RCC 7860 (cell line): Measurements from ENCODE around the gene RARG.

Experiments
- DNase-seq: peaks from one replicate; pipeline ENCODE4 v3.0.0-alpha.2; 2015; ENCODE audit warnings: low spot score
- FAIRE-seq: peaks from 2 replicates; lab custom pipeline; 2012; peaks lifted over from hg19 to GRCh38; lab: Jason Lieb, UNC

The RARG gene

GRCh38 chr12:53245286-53245685 lies 13.3 kb upstream of the RARG start:
- DNase-seq (no peak), FAIRE-seq (no peak)

- FAIRE-seq (no peak), DNase-seq (no peak)
Measured at GRCh38 chr12:53244337-53244736, 12.3 kb upstream of the RARG start.

GRCh38 chr12:53241623-53242412 lies 9.8 kb upstream of the RARG start:
- FAIRE-seq (no peak), DNase-seq (no peak)

- FAIRE-seq (no peak), DNase-seq (no peak)
Measured at GRCh38 chr12:53239643-53240258, 7.7 kb upstream of the RARG start.

DNA sequence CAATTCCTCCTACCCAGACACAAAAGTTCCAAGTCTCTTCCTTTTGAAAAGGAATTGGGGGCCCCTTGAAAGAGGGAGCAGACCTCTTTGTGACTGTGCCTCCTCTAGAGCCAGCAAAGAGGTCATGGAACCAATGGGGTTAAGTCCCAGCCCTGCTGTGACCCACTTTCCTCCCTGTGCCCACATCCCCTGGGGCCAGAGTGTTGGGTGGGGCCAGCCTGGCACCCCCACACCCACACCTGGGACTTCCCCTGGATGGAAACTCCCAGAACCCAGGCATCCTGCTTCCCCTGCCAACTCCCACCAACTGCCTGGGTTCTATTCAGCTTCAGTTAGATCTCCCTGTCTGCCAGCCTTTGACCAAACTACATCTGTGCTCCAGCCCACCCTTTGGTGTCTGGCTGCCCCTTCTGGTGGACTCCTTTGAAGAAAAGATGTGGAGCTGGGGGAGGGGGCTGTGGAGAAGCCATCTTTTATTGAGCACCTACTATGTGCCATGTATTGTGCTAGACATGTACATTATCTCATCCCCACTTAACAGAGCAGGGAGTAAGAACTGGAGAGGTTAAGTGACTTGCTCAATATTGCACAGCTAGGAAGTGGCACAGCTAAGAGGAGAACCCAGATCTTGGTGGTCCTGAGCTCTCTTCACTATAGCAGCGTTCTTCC lies 4.6 kb upstream of the RARG start:
- DNase-seq (no peak), FAIRE-seq (no peak)

- FAIRE-seq: no peak
- DNase-seq: no peak
Measured at GRCh38 chr12:53235742-53236442, 3.9 kb upstream of the RARG start.

DNA sequence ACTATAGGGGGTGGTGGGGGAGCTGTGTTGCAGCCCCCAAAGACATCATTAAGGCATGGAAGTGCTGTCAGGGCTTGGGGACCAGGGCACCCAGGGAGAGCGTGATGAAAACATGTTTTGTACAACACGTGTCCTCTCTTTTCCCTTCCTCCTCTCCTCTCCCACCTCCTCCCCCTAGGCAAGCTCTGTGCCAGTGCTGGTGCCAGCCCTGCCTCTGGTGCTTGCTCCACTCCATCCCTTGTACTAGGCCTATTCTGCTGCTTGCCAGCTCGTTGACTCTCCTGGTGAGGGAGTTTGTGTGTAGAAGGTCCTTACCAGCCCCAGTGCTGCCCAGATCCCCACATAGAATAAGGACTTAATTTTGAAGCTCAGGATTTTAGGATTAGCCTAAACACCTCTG lies 3.2 kb upstream of the RARG start:
- DNase-seq (no peak), FAIRE-seq (no peak)

DNA sequence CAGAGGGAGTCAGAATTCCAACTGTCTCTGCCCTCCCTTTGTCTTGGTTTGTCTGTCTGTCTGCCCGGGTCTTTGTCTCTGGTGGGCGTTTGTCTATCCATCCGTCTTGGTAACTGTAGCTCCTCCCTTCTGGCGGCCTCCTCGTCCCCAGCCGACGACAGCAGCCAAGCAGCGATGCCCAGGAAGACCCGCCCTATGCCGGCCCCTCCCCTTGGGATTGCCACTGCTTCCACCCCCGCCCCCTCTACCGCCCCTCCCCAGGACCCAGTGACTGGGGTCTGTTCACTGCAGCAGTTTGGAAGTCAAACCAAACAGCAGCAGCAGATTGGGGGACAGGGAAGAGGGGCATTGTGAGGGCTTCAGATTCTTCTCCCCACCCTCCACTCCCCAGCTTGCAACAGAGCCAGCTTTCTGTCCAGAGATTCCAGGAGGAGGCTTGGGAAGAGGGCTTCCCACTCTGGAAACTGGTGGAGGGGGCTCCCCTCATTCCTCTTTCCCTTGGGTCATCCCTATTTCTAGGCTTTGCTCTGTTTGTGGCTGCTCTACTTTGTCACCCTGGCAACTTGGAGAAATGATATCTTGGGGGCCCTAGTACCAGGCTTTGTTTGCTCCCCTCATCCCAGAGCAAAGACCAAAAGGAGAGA lies 2.4 kb upstream of the RARG start:
- DNase-seq (no peak), FAIRE-seq (no peak)

DNA sequence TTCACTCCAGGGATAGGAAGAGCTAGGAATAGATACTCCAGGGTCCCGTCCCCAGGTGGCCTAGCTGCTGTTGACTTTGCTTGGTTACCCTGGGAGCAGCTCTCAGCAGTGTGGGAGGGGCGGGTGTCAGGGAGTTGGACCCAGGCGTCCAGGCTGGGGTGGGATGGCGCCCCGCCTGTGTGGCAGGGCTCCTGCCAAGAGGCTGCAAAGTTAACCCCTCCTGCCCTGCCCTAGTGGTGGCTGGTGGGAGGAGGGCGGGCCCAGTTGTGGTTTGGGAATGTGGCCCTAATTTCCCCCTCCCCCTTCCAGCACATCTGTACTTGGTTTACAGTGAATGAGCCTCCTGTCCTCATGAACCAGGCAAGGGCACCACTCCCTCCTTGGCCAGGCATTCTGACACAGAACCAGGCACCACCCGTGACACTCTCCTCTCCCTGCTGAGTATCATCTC lies 1.7 kb upstream of the RARG start:
- no peak for FAIRE-seq
- no peak for DNase-seq

- no peak for DNase-seq
- no peak for FAIRE-seq
Measured at GRCh38 chr12:53232646-53233461, 845 bp upstream of the RARG start.

- FAIRE-seq: no peak
- DNase-seq: no peak
Measured at GRCh38 chr12:53231671-53231920, 413 bp downstream of the RARG start.

DNA sequence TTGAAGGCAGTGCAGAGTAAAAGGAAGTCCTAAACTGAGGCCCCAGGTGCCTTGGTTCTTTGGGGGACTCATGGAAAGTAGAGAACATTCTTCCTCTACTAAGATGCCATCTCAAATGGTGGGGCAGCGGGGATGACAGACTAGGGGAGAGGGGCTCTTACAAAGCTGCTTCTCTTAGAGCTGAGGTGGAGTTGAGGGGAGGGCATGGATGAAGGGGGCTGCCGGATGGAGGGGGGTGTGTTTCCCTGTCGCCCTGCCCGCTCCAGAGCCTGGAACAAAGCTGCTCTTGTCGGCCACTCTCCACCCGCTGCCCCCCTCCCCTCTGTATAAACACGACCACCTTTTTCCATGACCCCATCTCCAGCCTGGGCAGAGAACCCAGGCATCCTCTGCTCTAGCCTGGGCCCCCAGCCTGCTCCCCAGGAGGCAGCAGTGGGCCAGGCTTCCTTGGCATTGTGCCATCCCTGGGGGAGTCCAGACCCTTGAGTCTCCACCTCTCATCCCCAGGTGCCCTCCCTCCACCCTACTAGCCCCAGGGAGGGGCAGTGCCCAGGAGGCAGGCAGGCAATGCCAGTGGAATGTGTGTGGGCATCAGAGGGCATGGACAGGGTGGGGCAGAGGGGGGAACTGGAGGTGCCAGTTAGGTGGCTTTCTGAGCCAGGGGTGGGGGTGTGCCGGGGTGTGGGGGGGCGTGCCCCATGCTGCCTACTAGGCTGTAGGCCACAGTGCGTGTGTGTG lies 1.7 kb downstream of the RARG start:
- DNase-seq (no peak), FAIRE-seq (no peak)

DNA sequence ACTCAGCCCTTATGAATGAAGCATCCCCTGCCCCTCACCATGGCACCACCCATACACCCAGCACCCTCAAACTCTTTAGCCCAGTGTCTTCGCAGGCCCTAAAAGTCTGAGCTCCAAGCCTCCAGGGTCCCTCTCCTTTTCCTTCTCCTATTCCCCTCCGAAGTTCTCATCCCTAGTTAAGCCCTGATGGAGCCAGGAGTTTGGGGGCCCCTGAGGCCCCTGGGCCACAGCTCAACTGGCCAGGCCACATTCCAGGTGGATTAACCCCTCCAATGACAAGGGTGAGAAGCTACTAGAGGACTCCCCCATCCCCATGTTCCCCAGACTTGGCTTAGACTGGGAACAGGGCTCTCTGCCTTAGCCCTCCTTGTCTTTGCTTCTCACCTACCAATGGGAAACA lies 2.6 kb downstream of the RARG start:
- DNase-seq (no peak), FAIRE-seq (no peak)

- DNase-seq (no peak), FAIRE-seq (no peak)
Measured at GRCh38 chr12:53227836-53228235, 4.2 kb downstream of the RARG start.

- FAIRE-seq: no peak
- no peak for DNase-seq
Measured at GRCh38 chr12:53227341-53227740, 4.7 kb downstream of the RARG start.

GRCh38 chr12:53226815-53227214 lies 5.2 kb downstream of the RARG start:
- FAIRE-seq (no peak), DNase-seq (no peak)

GRCh38 chr12:53225635-53226424 lies 6.2 kb downstream of the RARG start:
- DNase-seq: no peak
- FAIRE-seq: no peak

DNA sequence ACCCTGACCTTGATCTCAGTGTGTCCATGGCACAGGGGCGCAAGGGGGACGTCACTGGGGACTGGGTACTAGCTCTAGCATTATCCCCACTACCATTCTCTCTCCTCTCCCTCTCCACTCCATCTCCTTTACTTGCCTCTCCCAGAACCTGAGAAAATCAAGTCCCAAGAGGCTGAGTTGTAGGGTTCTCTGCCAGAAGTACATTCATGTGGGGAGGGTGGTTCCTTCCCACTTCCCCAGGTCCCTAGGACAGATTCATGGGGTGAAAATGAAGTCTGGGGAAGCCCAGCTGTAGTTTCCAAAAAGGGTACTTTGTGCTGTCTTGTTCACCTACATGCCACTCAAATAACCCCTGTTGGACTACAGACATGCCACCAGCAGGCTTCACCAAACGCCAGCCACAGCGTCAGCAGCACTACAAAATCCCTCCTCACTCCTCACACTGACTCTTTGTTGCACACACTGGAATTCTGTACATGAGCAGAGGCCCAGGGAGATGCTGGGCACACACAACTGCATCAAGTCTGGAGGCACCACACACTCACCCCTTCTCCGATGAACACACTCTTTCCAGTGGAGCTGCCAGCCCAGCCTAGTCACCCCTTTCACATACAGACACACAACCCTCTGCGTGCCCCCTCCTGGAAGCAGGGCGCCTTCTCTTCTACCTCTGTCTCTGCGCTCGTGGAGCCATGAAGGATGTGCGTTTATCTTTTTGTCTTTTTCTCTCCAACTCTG lies 6.9 kb downstream of the RARG start:
- DNase-seq (no peak), FAIRE-seq (no peak)
